Smooth muscle cell (in vitro differentiated cells): ENCODE data around the gene FMO1. TPM values are rescaled to one million over a fixed set of nuclear protein-coding genes. Genes with fewer than 3 reads are reported as not detected.

Experiments
- DNase-seq: peaks from one replicate; lab custom pipeline; 2025; ENCODE audit not compliant: unreplicated experiment; lab: John Stamatoyannopoulos, UW
- H2AFZ ChIP-seq: fragments of 200-600 bp; sonication (generic); 2 replicates; pipeline ENCODE4 v1.6.0; 2016; ENCODE audit warnings: antibody characterized with exemption, low read depth, mild to moderate bottlenecking
- H3F3A ChIP-seq: fragments of 200-600 bp; sonication (generic); 2 replicates; pipeline ENCODE4 v1.6.0; 2017; ENCODE audit warnings: antibody characterized with exemption, low read depth
- H3K27ac ChIP-seq: fragments of 200-600 bp; sonication (generic); 2 replicates; pipeline ENCODE4 v1.5.1; 2016; ENCODE audit warnings: low read depth, mild to moderate bottlenecking
- H3K27me3 ChIP-seq: fragments of 200-600 bp; sonication (generic); 2 replicates; pipeline ENCODE4 v1.6.1; 2016; ENCODE audit warnings: low read depth, mild to moderate bottlenecking
- H3K36me3 ChIP-seq: fragments of 200-600 bp; sonication (generic); 2 replicates; pipeline ENCODE4 v1.5.1; 2016; ENCODE audit warnings: low read depth
- H3K4me1 ChIP-seq: fragments of 200-600 bp; sonication (generic); 2 replicates; pipeline ENCODE4 v1.5.1; 2016; ENCODE audit warnings: low read depth
- H3K4me2 ChIP-seq: fragments of 200-600 bp; sonication (generic); 2 replicates; pipeline ENCODE4 v1.6.0; 2016; ENCODE audit warnings: mild to moderate bottlenecking
- H3K4me3 ChIP-seq: fragments of 200-600 bp; sonication (generic); 2 replicates; pipeline ENCODE4 v1.5.1; 2016; ENCODE audit warnings: mild to moderate bottlenecking
- H3K79me2 ChIP-seq: fragments of 200-600 bp; sonication (generic); 2 replicates; pipeline ENCODE4 v1.6.0; 2016; ENCODE audit warnings: low read depth, mild to moderate bottlenecking
- H3K9ac ChIP-seq: fragments of 200-600 bp; sonication (generic); 2 replicates; pipeline ENCODE4 v1.6.0; 2016; ENCODE audit warnings: low read depth
- H3K9me3 ChIP-seq: fragments of 200-600 bp; sonication (generic); replicated peaks from 2 replicates; pipeline ENCODE4 v1.5.1; 2016; ENCODE audit warnings: low read depth
- H4K20me1 ChIP-seq: fragments of 200-600 bp; sonication (generic); 2 replicates; pipeline ENCODE4 v1.6.0; 2016; ENCODE audit warnings: low read depth
- WGBS: methylation state at CpG from one replicate; pipeline ENCODE4 v1.1.7; 2016; ENCODE audit warnings: low lambda C conversion rate; 5-methylcytosine and 5-hydroxymethylcytosine counted together
- polyA plus RNA-seq: library from polyadenylated mRNA; unstranded; fragments of >200 nt; fragmentation: Nextera tagmentation; extraction: Ambion mirVana; gene quantifications from 2 replicates; pipeline ENCODE4 v1.2.1, GENCODE V29; 2016
- total RNA-seq: library from RNA; depleted of rRNA; stranded (reverse); fragments of >200 nt; gene quantifications from 2 replicates; pipeline ENCODE4 v1.2.3, GENCODE V29; 2014
- TF ChIP-seq, protein P1 (sequence below): fragments of 200-600 bp; sonication (generic); IDR thresholded peaks from 2 replicates; pipeline ENCODE4 v1.5.1; 2017; ENCODE audit warnings: borderline replicate concordance, mild to moderate bottlenecking, antibody characterized with exemption; ENCODE audit not compliant: insufficient read depth, poor library complexity, severe bottlenecking

The FMO1 gene
- total and polyA plus RNA-seq, 2 experiments from 2014 or later = not detected

DNA sequence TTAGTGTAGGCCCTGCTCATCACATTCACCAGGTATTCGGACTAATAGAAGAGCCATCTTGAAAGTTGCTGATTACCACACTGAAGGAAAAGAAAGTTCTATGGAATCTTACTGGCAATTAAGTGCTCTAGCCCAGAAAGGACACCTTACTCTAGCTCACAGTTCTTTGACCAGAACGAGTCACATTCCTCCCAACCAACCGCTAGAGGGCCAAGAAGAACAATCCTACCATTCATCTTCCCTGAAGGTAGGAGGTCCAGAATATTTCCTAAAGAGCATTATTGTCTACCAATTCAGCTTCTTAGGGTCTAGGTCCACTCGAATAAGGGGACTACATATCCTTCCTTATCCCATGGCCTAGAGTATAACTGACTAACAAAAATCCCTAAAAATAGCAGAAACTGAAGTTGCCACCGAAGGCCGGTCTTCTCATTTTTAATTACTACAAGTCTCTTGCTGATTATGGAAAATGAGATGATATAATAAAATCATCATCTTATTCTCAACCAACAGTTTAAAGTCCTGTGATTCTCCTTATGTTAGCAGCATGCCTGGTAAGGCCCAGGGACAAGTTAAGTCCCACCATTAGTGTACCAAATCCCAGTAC is 2.7 kb upstream of the FMO1 start:
- Histone ChIP-seq H4K20me1 (no peaks in the 10 kb centered on the region), H3K4me3 (no peak overlapping the region), H2AFZ (no peak overlapping the region), H3K79me2 (no peaks in the 10 kb centered on the region), H3K9me3 (no peaks in the 10 kb centered on the region), H3F3A (no peaks in the 10 kb centered on the region), H3K36me3 (no peaks in the 10 kb centered on the region), H3K4me2 (no peak overlapping the region), H3K27me3 (no peaks in the 10 kb centered on the region), H3K4me1 (no peaks in the 10 kb centered on the region), H3K9ac (no peak overlapping the region), H3K27ac (no peak overlapping the region)
- no peak for DNase-seq
- TF ChIP-seq, protein P1, sequence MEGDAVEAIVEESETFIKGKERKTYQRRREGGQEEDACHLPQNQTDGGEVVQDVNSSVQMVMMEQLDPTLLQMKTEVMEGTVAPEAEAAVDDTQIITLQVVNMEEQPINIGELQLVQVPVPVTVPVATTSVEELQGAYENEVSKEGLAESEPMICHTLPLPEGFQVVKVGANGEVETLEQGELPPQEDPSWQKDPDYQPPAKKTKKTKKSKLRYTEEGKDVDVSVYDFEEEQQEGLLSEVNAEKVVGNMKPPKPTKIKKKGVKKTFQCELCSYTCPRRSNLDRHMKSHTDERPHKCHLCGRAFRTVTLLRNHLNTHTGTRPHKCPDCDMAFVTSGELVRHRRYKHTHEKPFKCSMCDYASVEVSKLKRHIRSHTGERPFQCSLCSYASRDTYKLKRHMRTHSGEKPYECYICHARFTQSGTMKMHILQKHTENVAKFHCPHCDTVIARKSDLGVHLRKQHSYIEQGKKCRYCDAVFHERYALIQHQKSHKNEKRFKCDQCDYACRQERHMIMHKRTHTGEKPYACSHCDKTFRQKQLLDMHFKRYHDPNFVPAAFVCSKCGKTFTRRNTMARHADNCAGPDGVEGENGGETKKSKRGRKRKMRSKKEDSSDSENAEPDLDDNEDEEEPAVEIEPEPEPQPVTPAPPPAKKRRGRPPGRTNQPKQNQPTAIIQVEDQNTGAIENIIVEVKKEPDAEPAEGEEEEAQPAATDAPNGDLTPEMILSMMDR = peak; percentile 70
- WGBS = 37% methylated on average over 6 of the region's 6 CpGs

- H3K27me3 ChIP-seq = peaks cover 8% of the 10 kb centered on the region
- WGBS = 68% methylated on average over 4 of the region's 4 CpGs
- H4K20me1 ChIP-seq = no peaks in the 10 kb centered on the region
- no peaks in the 10 kb centered on the region for H3K9me3 ChIP-seq
- H3K4me2 ChIP-seq = no peak overlapping the region
- no peaks in the 10 kb centered on the region for H3F3A ChIP-seq
- H3K4me3 ChIP-seq = no peak overlapping the region
- H2AFZ ChIP-seq = no peak overlapping the region
- H3K36me3 ChIP-seq = no peaks in the 10 kb centered on the region
- H3K9ac ChIP-seq = no peak overlapping the region
- TF ChIP-seq, protein P1 = no peak
- H3K4me1 ChIP-seq = no peaks in the 10 kb centered on the region
- no peak for DNase-seq
- H3K79me2 ChIP-seq = no peaks in the 10 kb centered on the region
- H3K27ac ChIP-seq = no peak overlapping the region
Observed at GRCh38 chr1:171247501-171247900, 793 bp upstream of the FMO1 start.

- peaks cover 8% of the 10 kb centered on the region for H3K27me3 ChIP-seq
- no peaks in the 10 kb centered on the region for H3F3A ChIP-seq
- peak overlapping the region; percentile 22 for H3K4me3 ChIP-seq
- H3K9me3 ChIP-seq = no peaks in the 10 kb centered on the region
- H3K36me3 ChIP-seq = no peaks in the 10 kb centered on the region
- TF ChIP-seq, protein P1 = no peak
- H4K20me1 ChIP-seq = no peaks in the 10 kb centered on the region
- H3K9ac ChIP-seq = no peak overlapping the region
- no peak overlapping the region for H3K27ac ChIP-seq
- no peaks in the 10 kb centered on the region for H3K4me1 ChIP-seq
- no peak for DNase-seq
- H3K4me2 ChIP-seq = no peak overlapping the region
- H2AFZ ChIP-seq = no peak overlapping the region
- no peaks in the 10 kb centered on the region for H3K79me2 ChIP-seq
- WGBS = 30% methylated on average over 1 of the region's 1 CpG
Observed at GRCh38 chr1:171248841-171249240, 547 bp downstream of the FMO1 start.

DNA sequence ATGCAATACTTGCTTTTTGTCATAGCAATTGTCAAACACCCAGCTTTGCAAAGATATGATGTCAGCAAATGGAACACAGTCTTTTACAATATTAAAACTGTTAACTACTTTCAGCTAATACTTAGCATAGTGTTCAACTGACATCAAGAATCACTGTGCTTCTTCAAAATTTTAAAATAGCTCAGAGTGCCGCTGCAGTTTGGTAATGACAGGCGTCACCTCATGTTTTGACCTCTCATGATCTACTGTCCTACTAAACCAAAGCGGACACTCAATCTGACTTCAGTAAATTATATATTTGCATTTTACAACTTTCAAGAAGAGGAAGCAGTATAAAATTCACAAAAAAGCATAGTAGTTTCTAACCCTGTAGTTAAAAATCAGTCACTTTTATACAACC is 2.0 kb downstream of the FMO1 start:
- no peaks in the 10 kb centered on the region for H3F3A ChIP-seq
- TF ChIP-seq, protein P1 = no peak
- no peaks in the 10 kb centered on the region for H3K9me3 ChIP-seq
- H3K4me2 ChIP-seq = no peak overlapping the region
- no peaks in the 10 kb centered on the region for H3K36me3 ChIP-seq
- no peak for DNase-seq
- H2AFZ ChIP-seq = no peak overlapping the region
- H3K27ac ChIP-seq = no peak overlapping the region
- no peaks in the 10 kb centered on the region for H4K20me1 ChIP-seq
- 98% methylated on average over 3 of the region's 3 CpGs for WGBS
- peaks cover 8% of the 10 kb centered on the region for H3K27me3 ChIP-seq
- no peaks in the 10 kb centered on the region for H3K4me1 ChIP-seq
- H3K79me2 ChIP-seq = no peaks in the 10 kb centered on the region
- no peak overlapping the region for H3K9ac ChIP-seq
- peak overlapping the region; percentile 92 for H3K4me3 ChIP-seq
